HG02870 (cell line): ENCODE results near the gene PPP2R3A.

Experiments used
- ATAC-seq: cut with Tn5 transposase; IDR thresholded peaks from one replicate; pipeline ENCODE4 v1.9.1; 2021; ENCODE audit warnings: mild to moderate bottlenecking, moderate library complexity; ENCODE audit not compliant: unreplicated experiment

PPP2R3A gene

DNA sequence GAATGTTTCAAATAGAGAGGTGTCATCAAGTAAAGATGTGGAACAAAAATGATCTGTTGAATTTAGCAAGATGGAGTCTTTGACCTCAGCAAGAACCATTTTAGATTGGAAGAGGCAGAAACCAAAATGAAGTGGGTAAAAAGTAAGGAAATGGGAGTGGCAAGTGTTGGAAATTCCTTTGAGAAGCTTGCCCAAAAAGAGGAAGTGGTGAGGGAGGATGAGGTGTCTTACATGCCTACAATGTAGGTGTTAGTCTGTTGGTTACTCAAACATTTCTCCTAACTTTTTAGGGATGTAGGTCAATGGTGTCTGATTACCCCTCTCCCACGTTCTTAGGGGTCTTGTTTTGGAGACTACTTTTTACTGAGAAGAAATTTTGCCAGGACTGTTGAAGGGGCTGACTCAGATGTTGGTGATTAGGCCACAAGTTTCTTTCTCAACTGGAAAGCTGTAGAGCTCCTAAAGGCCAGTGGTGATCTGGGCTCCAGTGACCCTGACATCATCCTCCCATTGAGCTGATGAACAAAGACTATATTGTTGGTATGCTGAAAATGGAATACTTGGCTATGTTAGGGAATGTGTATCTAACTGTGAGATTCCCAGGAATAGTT is 5.1 kb downstream of the PPP2R3A start:
- no peak for ATAC-seq

DNA sequence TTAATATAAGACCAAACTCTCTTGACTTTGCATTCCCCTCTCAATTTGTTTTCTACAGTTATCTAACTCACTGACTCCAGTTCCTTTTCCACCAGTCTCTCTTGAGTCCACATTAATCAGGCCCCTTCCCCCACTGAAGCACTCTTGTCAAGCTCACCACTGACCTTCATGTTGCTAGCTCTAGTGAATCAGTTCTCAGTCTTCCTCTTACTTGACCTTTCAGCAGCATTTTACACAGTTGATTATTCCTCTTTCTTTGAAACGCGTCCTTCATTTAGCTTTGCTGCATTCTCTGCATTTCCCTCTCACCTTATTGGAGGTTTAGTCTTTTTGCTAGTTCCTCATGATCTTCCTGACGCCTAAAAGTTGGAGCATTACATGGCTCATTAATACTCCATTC is 8.3 kb downstream of the PPP2R3A start:
- no peak for ATAC-seq

DNA sequence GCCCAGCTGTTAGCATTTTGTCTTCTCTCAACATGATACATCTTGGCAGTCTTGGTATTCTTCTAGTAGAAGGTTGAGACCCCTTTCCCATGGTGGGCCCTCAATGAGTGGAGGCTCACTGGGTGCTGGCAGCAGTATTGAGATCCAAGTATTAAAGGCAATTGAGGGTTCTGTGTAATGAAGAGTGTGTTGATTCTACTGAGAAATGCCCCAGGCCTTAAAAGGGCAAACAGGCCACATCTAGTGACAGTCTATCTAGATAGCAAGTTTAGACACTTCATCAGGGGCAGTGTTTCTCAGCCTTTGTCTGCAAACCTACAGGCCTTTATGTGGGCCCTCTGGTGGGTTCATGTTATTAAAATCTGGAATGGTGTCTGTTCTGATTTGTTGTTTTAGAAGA is 9.5 kb downstream of the PPP2R3A start:
- no peak for ATAC-seq

- no peak for ATAC-seq
These were observed 10.0 kb downstream of the PPP2R3A start for GRCh38 chr3:135975536-135975935.

- ATAC-seq, result no peak
These were observed 14.8 kb downstream of the PPP2R3A start for GRCh38 chr3:135980343-135980742.

DNA sequence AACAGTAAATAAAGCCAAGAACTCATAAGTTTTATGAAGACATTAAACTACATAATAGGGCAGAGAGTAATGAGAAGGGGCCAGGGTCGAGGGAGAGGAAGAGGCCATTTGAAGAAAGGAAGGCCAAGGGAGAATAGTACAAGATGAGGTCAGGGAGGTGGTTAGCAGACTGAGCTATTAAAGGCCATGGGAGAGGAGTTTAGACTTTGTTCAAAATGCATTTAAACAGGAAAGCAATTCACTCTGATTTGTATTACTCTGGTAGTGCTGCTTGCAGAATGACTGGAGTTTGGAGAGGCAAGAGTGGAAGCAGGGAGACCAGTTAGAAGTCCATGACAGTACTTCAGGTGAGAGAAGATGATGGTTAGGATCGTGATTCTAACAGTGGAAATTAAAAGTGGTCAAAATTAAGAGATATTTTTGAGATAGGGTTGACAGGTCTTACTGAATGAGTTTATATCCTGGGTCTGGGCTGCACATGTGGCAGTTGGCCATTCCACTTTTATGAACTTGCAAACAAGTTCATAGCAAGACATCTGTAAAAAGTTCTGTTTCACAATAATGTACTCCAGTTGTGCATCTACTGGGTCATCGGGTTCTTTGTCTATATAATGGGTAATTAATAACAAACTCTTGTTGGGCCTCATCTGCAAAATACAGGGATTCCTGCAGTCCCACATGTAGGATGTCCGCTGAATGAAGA is 16.3 kb downstream of the PPP2R3A start:
- no peak for ATAC-seq

DNA sequence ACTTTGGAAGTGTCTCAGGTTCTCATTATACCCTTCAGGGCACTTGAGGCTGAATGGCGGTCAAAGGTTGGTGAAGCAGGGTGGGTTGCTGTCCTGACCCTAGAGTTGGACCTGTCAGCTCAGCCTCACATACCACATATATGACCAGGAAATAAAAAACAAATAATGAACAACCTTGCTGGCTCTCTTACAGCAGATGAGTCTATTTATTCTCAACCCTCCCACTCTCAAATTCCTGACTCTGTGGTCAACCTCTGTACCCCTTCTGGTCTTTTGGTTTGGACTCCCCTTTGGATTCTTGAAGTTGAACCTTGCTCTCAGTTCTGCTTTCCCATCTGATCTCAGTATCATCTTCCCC is 16.9 kb downstream of the PPP2R3A start:
- no peak for ATAC-seq

DNA sequence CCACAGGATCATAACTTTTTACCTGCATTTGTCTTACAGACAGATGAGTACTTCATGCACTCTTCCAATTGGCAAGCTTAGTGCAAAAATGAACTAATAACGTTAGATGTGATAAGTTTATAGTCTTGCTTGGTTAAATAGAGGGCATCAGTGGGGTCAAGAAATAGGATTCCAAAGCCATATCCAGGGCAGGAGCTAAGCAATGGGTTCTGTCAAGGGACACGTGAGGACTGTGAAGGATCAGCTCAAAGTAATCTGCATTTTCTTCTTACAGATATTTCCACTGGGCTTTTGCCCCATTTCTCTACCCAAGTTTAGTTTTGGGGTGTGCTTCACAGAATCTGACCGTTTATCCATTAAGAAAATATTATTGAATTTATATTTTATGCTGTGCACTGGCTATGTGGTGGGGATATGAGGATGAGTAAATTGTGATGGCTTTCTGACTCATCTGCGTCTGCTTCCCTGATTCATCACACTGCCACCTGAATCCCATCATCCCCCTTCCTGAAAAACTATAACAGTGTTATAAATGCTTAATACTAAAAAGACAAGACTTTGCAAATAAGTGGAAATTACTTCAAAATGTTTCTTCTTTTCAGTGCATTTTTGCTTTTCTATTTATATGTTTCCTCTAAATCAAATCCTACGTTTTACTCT is 17.5 kb downstream of the PPP2R3A start:
- no peak for ATAC-seq

GRCh38 chr3:135987661-135988060 is 22.1 kb downstream of the PPP2R3A start:
- ATAC-seq, result no peak

DNA sequence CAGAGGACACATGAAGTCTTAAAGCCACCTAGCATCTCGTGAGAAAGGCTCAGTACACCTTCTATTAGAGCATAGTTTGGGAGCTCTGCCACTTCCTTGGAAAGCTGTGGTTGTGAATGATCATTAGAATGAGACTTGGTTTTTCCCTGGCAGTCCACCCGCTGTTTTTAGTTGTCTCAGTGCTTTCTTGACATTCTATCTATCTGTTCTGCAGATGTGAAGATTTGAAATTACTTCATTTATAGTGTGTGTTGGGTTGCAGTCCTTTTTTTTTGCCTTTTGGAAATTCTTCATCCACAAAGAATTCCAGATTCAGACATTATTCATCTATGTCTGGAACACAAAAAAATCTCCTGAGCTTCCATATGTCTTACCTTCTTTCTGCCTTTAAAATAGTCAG is 23.7 kb downstream of the PPP2R3A start:
- no peak for ATAC-seq

- ATAC-seq, result no peak
These were observed 25.4 kb downstream of the PPP2R3A start for GRCh38 chr3:135990903-135991302.

GRCh38 chr3:135991621-135992020 is 26.1 kb downstream of the PPP2R3A start:
- ATAC-seq, result no peak

DNA sequence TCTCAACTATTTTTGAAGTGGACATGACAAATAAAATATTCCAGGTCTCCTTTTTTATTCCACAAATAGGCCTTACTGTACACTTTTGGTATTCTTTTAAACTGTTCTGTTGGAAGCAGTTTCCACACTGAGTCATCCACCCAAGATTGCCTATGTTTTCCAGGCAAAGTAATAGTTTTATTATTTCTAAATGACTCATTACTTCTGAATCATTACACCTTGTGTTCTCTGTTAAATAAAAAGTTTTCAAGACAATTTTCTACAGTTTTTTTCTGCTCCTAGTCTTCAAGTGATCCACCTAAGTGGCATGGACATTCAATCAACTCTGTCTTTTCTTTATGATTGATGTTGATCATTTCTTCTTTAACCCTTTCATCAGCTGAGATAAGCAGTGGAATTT is 26.5 kb downstream of the PPP2R3A start:
- ATAC-seq, result no peak

- ATAC-seq, result no peak
These were observed 29.3 kb downstream of the PPP2R3A start for GRCh38 chr3:135994708-135995337.

DNA sequence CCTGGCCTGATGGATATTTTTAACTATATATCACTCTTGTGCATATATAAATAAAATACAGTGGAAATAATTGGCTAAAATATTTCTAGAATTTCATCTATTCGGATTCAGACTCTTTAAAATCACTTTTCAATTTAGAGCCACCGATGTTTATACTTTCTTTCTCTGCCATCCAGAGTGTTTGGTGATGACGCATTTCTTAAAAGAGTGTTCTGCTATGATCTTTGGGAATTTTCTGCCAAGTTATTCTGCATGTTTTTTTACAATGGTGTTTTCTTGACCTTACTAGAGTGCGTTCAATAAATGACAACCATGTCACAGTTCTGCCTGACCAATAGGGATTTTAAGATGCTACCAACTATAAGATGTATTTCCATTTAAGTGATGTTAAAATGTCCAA is 30.2 kb downstream of the PPP2R3A start:
- no peak for ATAC-seq

DNA sequence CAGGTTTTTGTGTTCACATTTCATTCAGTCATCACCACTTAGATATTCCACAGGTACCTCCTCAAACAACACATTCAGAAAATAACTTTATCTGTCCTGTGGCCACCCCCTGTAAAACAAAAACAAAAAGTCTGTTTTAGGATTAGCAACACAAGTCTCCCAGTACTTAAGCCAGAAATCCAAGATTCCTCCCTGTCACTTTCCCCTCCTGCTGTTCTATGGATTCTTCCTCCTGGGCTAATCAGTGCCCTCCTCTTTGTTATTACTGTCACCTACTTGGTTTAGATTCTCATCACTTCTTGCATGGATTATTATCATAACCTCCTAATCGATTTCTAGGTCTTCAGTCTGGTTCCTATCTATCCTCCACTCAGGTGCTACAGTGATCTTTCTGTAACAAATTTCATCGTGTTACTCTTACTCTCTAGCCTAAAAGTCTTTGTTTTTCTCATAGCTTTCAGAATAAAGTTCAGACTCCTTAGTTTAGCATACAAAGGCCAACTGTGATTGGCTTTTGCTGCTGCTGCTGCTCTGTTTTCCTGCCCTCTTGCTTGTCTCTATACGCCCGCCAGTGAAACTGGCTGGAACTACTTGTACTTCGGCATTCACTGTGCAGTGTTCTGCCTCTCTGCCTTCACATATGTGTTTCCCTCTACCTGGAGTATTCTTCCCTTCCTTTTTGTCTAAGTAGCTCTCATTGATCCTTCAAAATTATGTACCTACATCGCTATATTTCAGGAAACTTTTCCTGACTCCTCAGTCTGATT is 32.2 kb downstream of the PPP2R3A start:
- no peak for ATAC-seq

- no peak for ATAC-seq
These were observed 42.7 kb downstream of the PPP2R3A start for GRCh38 chr3:136008221-136008620.

DNA sequence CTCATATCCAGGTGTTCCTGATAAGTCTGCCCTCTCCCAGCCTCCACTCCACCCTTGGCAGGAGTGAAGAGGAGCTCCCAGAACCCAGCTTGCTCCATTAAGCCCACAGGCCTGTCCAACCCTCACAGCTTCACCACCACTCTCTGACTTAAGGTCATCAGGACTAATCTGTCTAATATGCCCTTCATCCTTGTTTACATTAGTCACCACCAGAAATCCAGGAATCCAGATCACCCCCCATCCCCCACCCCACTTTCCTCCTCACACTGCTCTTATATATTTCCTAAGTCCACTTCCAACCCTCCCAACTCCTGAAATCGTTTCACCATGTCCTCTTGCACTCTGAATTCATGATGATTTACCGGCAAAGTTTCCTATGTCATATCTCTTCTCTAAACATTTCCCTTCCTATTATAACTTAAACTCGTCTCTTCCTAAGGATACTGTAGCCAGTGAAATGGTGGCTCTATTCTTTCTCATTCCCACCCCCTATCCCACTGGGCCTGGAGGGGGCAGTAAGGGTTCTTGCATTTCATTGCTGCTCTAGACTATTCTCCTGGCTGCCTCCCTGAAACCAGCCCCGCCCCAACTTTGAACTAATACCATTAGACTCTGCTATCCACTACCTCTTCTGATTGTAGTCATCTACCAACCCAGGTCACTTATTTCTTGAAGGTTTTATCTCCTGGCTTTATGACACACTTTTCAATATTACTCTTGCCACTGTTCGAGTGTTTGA is 43.4 kb downstream of the PPP2R3A start:
- no peak for ATAC-seq

DNA sequence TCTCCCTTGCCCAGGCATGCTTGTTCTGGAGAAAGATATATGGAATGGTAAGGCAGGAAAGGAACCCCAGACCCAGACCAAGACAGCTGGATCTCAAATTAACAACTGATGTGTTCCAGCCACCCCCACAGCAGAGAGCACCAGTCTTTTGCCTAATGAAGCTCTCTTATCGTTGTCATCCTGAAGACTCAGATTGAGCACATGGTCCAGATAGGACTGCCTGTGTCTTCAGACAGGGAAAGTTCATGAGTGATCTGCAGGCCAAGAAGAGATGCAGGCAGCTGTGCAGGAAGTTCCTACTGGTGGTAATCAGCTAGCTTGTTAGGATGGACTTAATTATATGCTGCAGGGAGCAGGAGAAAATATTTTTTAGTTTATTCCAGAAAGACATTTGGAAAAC is 53.3 kb downstream of the PPP2R3A start:
- no peak for ATAC-seq

DNA sequence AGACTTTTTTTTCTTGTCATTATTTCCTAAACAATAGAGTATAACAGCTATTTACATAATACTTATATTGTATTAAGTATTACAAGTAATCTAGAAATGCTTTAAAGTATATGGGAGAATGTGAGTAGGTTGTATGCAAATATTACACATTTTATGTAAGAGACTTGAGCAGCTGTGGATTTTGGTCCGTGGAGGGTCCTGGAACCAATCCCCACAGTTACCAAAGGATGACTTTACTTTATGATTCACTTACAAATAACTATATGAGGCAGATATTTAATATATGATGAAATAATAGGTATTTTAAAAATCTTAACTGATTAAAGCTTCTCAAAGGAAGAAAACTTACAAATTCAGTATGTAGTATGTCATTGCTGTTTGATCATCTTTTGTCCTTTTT is 56.3 kb downstream of the PPP2R3A start:
- ATAC-seq, result no peak
